Endothelial cell (in vitro differentiated cells): Measurements from ENCODE around the gene ACOT8. TPM values are rescaled to one million over a fixed set of nuclear protein-coding genes. Genes with fewer than 3 reads are reported as not detected.

Source experiments
- DNase-seq: peaks from one replicate; pipeline ENCODE4 v3.0.0; 2021; ENCODE audit warnings: low spot score
- H3K27ac Mint-ChIP-seq: one replicate; pipeline ENCODE4 v1.8.0; 2021; ENCODE audit warnings: mixed read lengths, inconsistent platforms; ENCODE audit not compliant: unreplicated experiment
- H3K27me3 Mint-ChIP-seq: one replicate; pipeline ENCODE4 v1.8.0; 2021; ENCODE audit warnings: mild to moderate bottlenecking, moderate library complexity, mixed read lengths, inconsistent platforms; ENCODE audit not compliant: unreplicated experiment
- H3K36me3 Mint-ChIP-seq: one replicate; pipeline ENCODE4 v1.8.0; 2021; ENCODE audit warnings: mild to moderate bottlenecking, low read depth, mixed read lengths, inconsistent platforms; ENCODE audit not compliant: unreplicated experiment
- H3K4me1 Mint-ChIP-seq: one replicate; pipeline ENCODE4 v1.8.0; 2021; ENCODE audit warnings: mild to moderate bottlenecking, mixed read lengths, inconsistent platforms; ENCODE audit not compliant: unreplicated experiment
- H3K4me3 Mint-ChIP-seq: one replicate; pipeline ENCODE4 v1.8.0; 2021; ENCODE audit warnings: mild to moderate bottlenecking, mixed read lengths, inconsistent platforms; ENCODE audit not compliant: unreplicated experiment
- H3K9me3 Mint-ChIP-seq: one replicate; pipeline ENCODE4 v1.8.0; 2021; ENCODE audit warnings: mixed read lengths, inconsistent platforms; ENCODE audit not compliant: unreplicated experiment
- CTCF ChIP-seq: fragments of 200-600 bp; sonication (generic); IDR thresholded peaks from one replicate; pipeline ENCODE4 v1.5.0; 2021; ENCODE audit warnings: antibody characterized with exemption; ENCODE audit not compliant: unreplicated experiment
- total RNA-seq: library from RNA; stranded (reverse); fragmentation: NEBNext Ultra II Directional; extraction: Animal tissue kit (Norgen Biotek cat#: 25700); gene quantifications from one replicate; pipeline ENCODE4 v1.2.1, GENCODE V29; 2021; ENCODE audit not compliant: unreplicated experiment

Gene ACOT8
- total RNA-seq, 1 donor from 2014 or later: 25.3 TPM

DNA sequence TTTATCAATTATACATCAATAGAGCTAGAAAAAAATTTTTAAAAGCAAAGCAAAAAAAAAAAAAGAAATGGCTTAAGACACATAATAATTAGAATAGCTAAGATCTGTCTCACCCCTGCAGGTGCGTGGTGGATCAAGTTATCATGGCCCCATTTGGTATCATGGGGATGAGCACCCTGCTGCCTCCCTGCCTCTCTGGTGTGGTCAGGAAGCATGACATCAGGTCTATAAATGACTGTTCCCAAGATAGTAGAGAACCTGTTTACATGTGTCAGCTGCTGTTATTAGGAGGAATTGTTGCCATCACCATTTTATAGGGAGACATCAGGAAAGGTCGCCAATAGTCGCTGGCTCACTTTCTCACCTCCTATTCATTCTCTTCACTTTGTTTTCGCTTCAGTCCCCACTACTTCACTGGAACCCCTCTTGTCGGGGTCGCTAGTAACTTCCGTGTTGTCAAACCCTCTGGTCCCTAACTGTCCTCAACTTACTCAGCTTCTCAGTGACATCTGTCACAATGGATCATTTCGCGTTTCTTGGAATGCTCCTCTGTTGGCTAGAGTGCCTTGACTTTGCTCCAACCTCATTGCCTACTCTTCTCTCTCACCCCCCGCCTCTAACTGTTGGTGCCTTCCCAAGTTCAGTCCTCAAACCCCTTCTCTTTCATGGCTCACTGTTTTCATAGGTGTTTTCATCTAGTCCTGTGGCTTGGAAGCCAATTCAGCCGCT, 60.7 kb downstream of the ACOT8 start:
- H3K4me1 Mint-ChIP-seq: peaks cover 10% of the 10 kb centered on the region
- TF ChIP-seq CTCF: no peak
- H3K27me3 Mint-ChIP-seq: peaks cover 7% of the 10 kb centered on the region
- peaks cover 31% of the 10 kb centered on the region for H3K36me3 Mint-ChIP-seq
- no peaks in the 10 kb centered on the region for H3K9me3 Mint-ChIP-seq
- DNase-seq: no peak
- peak overlapping the region; percentile 8 for H3K4me3 Mint-ChIP-seq
- H3K27ac Mint-ChIP-seq: no peak overlapping the region

GRCh38 chr20:45792317-45793118, 64.7 kb downstream of the ACOT8 start:
- Mint-ChIP-seq H3K36me3 (peaks cover 27% of the 10 kb centered on the region), H3K27ac (peak overlapping the region; percentile 97), H3K9me3 (no peaks in the 10 kb centered on the region), H3K27me3 (peaks cover 14% of the 10 kb centered on the region), H3K4me1 (peaks cover 11% of the 10 kb centered on the region), H3K4me3 (peak overlapping the region; percentile 95)
- peak; percentile 13 for DNase-seq
- TF ChIP-seq CTCF: no peak

Other genes starting within 250 kb of the ACOT8 start
- not detected for gene WFDC10A, start 227.7 kb downstream of the ACOT8 start, total RNA-seq
- not detected for gene WFDC9, start 226.1 kb downstream of the ACOT8 start, total RNA-seq
- not detected for gene WFDC11, start 187.2 kb downstream of the ACOT8 start, total RNA-seq
- not detected for gene WFDC13, start 155.4 kb downstream of the ACOT8 start, total RNA-seq
- not detected for gene WFDC10B, start 152.4 kb downstream of the ACOT8 start, total RNA-seq
- gene SPINT4, start 135.0 kb downstream of the ACOT8 start, total RNA-seq: not detected
- gene WFDC3, start 65.5 kb downstream of the ACOT8 start, total RNA-seq: not detected
- gene DNTTIP1, start 65.4 kb downstream of the ACOT8 start, total RNA-seq: 36.9 TPM
- 22.9 TPM for gene UBE2C, start 44.7 kb downstream of the ACOT8 start, total RNA-seq
- not detected for gene TNNC2, start 30.1 kb downstream of the ACOT8 start, total RNA-seq
- gene SNX21, start 23.6 kb downstream of the ACOT8 start, total RNA-seq: 11.9 TPM
- 6.7 TPM for gene ZSWIM3, start 222 bp upstream of the ACOT8 start, total RNA-seq
- gene ZSWIM1, start 23.8 kb upstream of the ACOT8 start, total RNA-seq: 12.6 TPM
- gene SPATA25, start 30.2 kb upstream of the ACOT8 start, total RNA-seq: 0.62 TPM
- gene NEURL2, start 33.8 kb upstream of the ACOT8 start, total RNA-seq: 3.6 TPM
- 62.7 TPM for gene CTSA, start 33.9 kb upstream of the ACOT8 start, total RNA-seq
- 41.3 TPM for gene PLTP, start 54.8 kb upstream of the ACOT8 start, total RNA-seq
- 34.8 TPM for gene PCIF1, start 77.3 kb upstream of the ACOT8 start, total RNA-seq
- 22.9 TPM for gene ZNF335, start 114.8 kb upstream of the ACOT8 start, total RNA-seq
- gene MMP9, start 151.5 kb upstream of the ACOT8 start, total RNA-seq: 9.7 TPM
- 8.8 TPM for gene SLC12A5, start 171.8 kb upstream of the ACOT8 start, total RNA-seq
- 34.9 TPM for gene NCOA5, start 232.6 kb upstream of the ACOT8 start, total RNA-seq